ENCODE data around the gene KLK15. TPM values are rescaled to one million over a fixed set of nuclear protein-coding genes. Genes with fewer than 3 reads are reported as not detected.

KLK15 gene
- total and polyA plus RNA-seq, 2 of the 13 experiments (the other 11 are each of a cell fraction or from before 2014, with no cell fraction given): not detected

- ChIA-PET POLR2A (interaction anchor here (0.6 to 2.6 kb wide), 14 partner anchors 9 to 476 kb away, joined by 3 to 27 read pairs (median 4); partner anchors contain the start of genes KCNC3 and POLD1), CTCF (ENCODE audit: low intra/inter-chr PET ratio, low total read pairs) (no interaction called here)
- Histone ChIP-seq H2AFZ (ENCODE audit: low read length) (peak overlapping the region; percentile 91), H3K9ac (ENCODE audit: insufficient read depth, low read depth, low read length) (peak overlapping the region; percentile 99), H3K4me3 (replicated peaks in 1 of 3; ENCODE audit: insufficient read depth in 1 of 3, low read depth in 2 of 3, low read length in 3 of 3) (peak overlapping the region; percentile 92 to 94 (median 93)), H3K4me2 (ENCODE audit: low read depth, low read length) (peak overlapping the region; percentile 92), H3K79me2 (ENCODE audit: insufficient read depth, low read length) (peaks cover 37% of the 10 kb centered on the region), H4K20me1 (ENCODE audit: insufficient read depth, low read length) (peaks cover 28% of the 10 kb centered on the region), H3K27me3 (ENCODE audit: control insufficient read depth in 1 of 2, insufficient read depth in 2 of 2, low read length in 2 of 2) (no peaks in the 10 kb centered on the region; a peak in 1 of 5 replicates), H3K36me3 (replicated peaks in 1 of 2; ENCODE audit: control insufficient read depth in 1 of 2, insufficient read depth in 2 of 2, low read length in 2 of 2) (peaks cover 8 to 24% of the 10 kb centered on the region in 2 experiments), H3K27ac (ENCODE audit: extremely low read length, insufficient read depth, low read length) (peak overlapping the region; percentile 99), H3K4me1 (ENCODE audit: insufficient read depth, low read length) (peaks cover 31% of the 10 kb centered on the region), H3K9me3 (ENCODE audit: low read length) (no peaks in the 10 kb centered on the region)
- intact Hi-C loops (cut with micrococcal nuclease; ENCODE audit: unreplicated experiment) (no loop called here), in situ Hi-C loops (cut with HindIII; ENCODE audit: extremely low pct_ligation_motif_present, low pct_unique_long_range_greater_than_20kb) (no loop called here)
- DNase-seq (ENCODE audit: low spot score) (peak; percentile 96), ATAC-seq (peak; percentile 95), FAIRE-seq (peak; percentile 70)
- no TSS peak for BruUV-seq (replicated peaks)
- WGBS (ENCODE audit: low lambda C conversion rate): 0% methylated on average over 30 of the region's 62 CpGs
- TF ChIP-seq, protein P1, sequence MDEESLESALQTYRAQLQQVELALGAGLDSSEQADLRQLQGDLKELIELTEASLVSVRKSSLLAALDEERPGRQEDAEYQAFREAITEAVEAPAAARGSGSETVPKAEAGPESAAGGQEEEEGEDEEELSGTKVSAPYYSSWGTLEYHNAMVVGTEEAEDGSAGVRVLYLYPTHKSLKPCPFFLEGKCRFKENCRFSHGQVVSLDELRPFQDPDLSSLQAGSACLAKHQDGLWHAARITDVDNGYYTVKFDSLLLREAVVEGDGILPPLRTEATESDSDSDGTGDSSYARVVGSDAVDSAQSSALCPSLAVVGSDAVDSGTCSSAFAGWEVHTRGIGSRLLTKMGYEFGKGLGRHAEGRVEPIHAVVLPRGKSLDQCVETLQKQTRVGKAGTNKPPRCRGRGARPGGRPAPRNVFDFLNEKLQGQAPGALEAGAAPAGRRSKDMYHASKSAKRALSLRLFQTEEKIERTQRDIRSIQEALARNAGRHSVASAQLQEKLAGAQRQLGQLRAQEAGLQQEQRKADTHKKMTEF (CRISPR knock-in tag; IDR thresholded peaks at IDR 0.05): peak; percentile 21; the same call in 1 of the 2 replicates
- TF ChIP-seq, protein P2, sequence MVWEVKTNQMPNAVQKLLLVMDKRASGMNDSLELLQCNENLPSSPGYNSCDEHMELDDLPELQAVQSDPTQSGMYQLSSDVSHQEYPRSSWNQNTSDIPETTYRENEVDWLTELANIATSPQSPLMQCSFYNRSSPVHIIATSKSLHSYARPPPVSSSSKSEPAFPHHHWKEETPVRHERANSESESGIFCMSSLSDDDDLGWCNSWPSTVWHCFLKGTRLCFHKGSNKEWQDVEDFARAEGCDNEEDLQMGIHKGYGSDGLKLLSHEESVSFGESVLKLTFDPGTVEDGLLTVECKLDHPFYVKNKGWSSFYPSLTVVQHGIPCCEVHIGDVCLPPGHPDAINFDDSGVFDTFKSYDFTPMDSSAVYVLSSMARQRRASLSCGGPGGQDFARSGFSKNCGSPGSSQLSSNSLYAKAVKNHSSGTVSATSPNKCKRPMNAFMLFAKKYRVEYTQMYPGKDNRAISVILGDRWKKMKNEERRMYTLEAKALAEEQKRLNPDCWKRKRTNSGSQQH (CRISPR knock-in tag; IDR thresholded peaks at IDR 0.05; ENCODE audit: low read depth): no peak
- no peak for TF ChIP-seq MBD4 (IDR thresholded peaks at IDR 0.05; ENCODE audit: borderline replicate concordance, low read length)
- TF ChIP-seq TEAD3 (CRISPR knock-in tag; optimal IDR thresholded peaks at IDR 0.05; ENCODE audit: borderline replicate concordance): peak; percentile 20
- TF ChIP-seq, protein P3, sequence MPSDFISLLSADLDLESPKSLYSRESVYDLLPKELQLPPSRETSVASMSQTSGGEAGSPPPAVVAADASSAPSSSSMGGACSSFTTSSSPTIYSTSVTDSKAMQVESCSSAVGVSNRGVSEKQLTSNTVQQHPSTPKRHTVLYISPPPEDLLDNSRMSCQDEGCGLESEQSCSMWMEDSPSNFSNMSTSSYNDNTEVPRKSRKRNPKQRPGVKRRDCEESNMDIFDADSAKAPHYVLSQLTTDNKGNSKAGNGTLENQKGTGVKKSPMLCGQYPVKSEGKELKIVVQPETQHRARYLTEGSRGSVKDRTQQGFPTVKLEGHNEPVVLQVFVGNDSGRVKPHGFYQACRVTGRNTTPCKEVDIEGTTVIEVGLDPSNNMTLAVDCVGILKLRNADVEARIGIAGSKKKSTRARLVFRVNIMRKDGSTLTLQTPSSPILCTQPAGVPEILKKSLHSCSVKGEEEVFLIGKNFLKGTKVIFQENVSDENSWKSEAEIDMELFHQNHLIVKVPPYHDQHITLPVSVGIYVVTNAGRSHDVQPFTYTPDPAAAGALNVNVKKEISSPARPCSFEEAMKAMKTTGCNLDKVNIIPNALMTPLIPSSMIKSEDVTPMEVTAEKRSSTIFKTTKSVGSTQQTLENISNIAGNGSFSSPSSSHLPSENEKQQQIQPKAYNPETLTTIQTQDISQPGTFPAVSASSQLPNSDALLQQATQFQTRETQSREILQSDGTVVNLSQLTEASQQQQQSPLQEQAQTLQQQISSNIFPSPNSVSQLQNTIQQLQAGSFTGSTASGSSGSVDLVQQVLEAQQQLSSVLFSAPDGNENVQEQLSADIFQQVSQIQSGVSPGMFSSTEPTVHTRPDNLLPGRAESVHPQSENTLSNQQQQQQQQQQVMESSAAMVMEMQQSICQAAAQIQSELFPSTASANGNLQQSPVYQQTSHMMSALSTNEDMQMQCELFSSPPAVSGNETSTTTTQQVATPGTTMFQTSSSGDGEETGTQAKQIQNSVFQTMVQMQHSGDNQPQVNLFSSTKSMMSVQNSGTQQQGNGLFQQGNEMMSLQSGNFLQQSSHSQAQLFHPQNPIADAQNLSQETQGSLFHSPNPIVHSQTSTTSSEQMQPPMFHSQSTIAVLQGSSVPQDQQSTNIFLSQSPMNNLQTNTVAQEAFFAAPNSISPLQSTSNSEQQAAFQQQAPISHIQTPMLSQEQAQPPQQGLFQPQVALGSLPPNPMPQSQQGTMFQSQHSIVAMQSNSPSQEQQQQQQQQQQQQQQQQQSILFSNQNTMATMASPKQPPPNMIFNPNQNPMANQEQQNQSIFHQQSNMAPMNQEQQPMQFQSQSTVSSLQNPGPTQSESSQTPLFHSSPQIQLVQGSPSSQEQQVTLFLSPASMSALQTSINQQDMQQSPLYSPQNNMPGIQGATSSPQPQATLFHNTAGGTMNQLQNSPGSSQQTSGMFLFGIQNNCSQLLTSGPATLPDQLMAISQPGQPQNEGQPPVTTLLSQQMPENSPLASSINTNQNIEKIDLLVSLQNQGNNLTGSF (CRISPR knock-in tag; IDR thresholded peaks at IDR 0.05): no peak
- TF ChIP-seq ZNF781 (CRISPR knock-in tag; IDR thresholded peaks at IDR 0.05; ENCODE audit: borderline replicate concordance, not compliant biosample characterization): peak; percentile 29
- peak; percentile 21; the same call in 1 of the 2 replicates for TF ChIP-seq GABPA (IDR thresholded peaks at IDR 0.05; ENCODE audit: low read depth, low read length)
- peak; percentile 69; the same call in 1 of the 2 replicates for TF ChIP-seq GABPA (CRISPR knock-in tag; IDR thresholded peaks at IDR 0.05; ENCODE audit: low read depth)
- peak; percentile 69 for TF ChIP-seq SMAD3 (CRISPR knock-in tag; IDR thresholded peaks at IDR 0.05)
- TF ChIP-seq MLXIP (CRISPR knock-in tag; IDR thresholded peaks at IDR 0.05; ENCODE audit: borderline replicate concordance): peak; percentile 55; the same call in 1 of the 2 replicates
Measured at GRCh38 chr19:50804420-50805272, 28.7 kb downstream of the KLK15 start.
